Endometrial microvascular endothelial cells (primary cell): ENCODE measurements around the gene XRN2. TPM values are rescaled to one million over a fixed set of nuclear protein-coding genes. Genes with fewer than 3 reads are reported as not detected.
"Not testable (repeated sequence)": the region's sequence is repeated elsewhere in the genome, so short reads cannot be mapped to it uniquely, and the experiment has no call there.

Experiments
- in situ Hi-C: cut with HindIII; loops from 2 replicates; pipeline ENCODE4 v1.10.0; 2017; ENCODE audit warnings: low sequenced_read_pairs, low pct_unique_long_range_greater_than_20kb; ENCODE audit errors: inconsistent ontology term
- total RNA-seq: library from RNA; depleted of rRNA; stranded (reverse); fragments of >200 nt; gene quantifications from one replicate; pipeline ENCODE4 v1.2.3, GENCODE V29; 2015; ENCODE audit errors: inconsistent ontology term

The XRN2 gene
- total RNA-seq, 1 donor from 2014 or later = 90.8 TPM

- in situ Hi-C loops = no loop called here
Observed at GRCh38 chr20:21397341-21398108, 94.4 kb downstream of the XRN2 start, which contains the start of gene NKX2-4. NKX2-4 (minus strand) TSS chr20:21397526; CDS start chr20:21397399, 127 bp downstream.

- in situ Hi-C loops = no loop called here
Observed at GRCh38 chr20:21398109-21399004, 95.2 kb downstream of the XRN2 start.

GRCh38 chr20:21399005-21399475, 95.9 kb downstream of the XRN2 start:
- in situ Hi-C loops = no loop called here

- in situ Hi-C loops = no loop called here
Observed at GRCh38 chr20:21411725-21412124, 108.6 kb downstream of the XRN2 start.

- in situ Hi-C loops = not testable (repeated sequence)
Observed at GRCh38 chr20:21413996-21414395, 110.9 kb downstream of the XRN2 start.

GRCh38 chr20:21419147-21419546, 116.0 kb downstream of the XRN2 start:
- in situ Hi-C loops = not testable (repeated sequence)

- in situ Hi-C loops = no loop called here
Observed at GRCh38 chr20:21421601-21422236, 118.6 kb downstream of the XRN2 start.

- in situ Hi-C loops = not testable (repeated sequence)
Observed at GRCh38 chr20:21423712-21424111, 120.6 kb downstream of the XRN2 start.

- in situ Hi-C loops = no loop called here
Observed at GRCh38 chr20:21424846-21425245, 121.7 kb downstream of the XRN2 start.

- in situ Hi-C loops = no loop called here
Observed at GRCh38 chr20:21430020-21430419, 126.9 kb downstream of the XRN2 start.

GRCh38 chr20:21432911-21433310, 129.8 kb downstream of the XRN2 start:
- in situ Hi-C loops = no loop called here

GRCh38 chr20:21433329-21433890, 130.3 kb downstream of the XRN2 start:
- in situ Hi-C loops = no loop called here

GRCh38 chr20:21435576-21435975, 132.4 kb downstream of the XRN2 start:
- in situ Hi-C loops = no loop called here

- in situ Hi-C loops = no loop called here
Observed at GRCh38 chr20:21436205-21436604, 133.1 kb downstream of the XRN2 start.

GRCh38 chr20:21437248-21437647, 134.1 kb downstream of the XRN2 start:
- in situ Hi-C loops = no loop called here

GRCh38 chr20:21437816-21438215, 134.7 kb downstream of the XRN2 start:
- in situ Hi-C loops = no loop called here
